Lower leg skin (tissue), 4 donors: Measurements from ENCODE around the gene CNTN4. TPM values are rescaled to one million over a fixed set of nuclear protein-coding genes. Genes with fewer than 3 reads are reported as not detected.

Experiments used
- DNase-seq, 2 donors: peaks; one replicate each; pipeline ENCODE4 v3.0.0-alpha.2; 2019; ENCODE audit warnings: low spot score in 2 of 2
- H3K4me3 ChIP-seq: fragments of 200-600 bp; sonication (generic); 2 replicates; pipeline ENCODE4 v1.5.1; 2017; ENCODE audit warnings: mild to moderate bottlenecking, low read depth; ENCODE audit not compliant: poor library complexity, severe bottlenecking
- CTCF ChIP-seq, 3 donors: fragments of 450-650 bp; IDR thresholded peaks; one replicate each; pipeline ENCODE4 v1.5.1; 2016; ENCODE audit warnings: antibody characterized with exemption in 3 of 3, mild to moderate bottlenecking in 3 of 3, moderate library complexity in 2 of 3
- POLR2A ChIP-seq, 2 donors: fragments of 450-650 bp; IDR thresholded peaks; one replicate each; pipeline ENCODE4 v1.6.1; 2016 to 2017; ENCODE audit warnings: antibody characterized with exemption in 2 of 2, mild to moderate bottlenecking in 1 of 2, moderate library complexity in 1 of 2
- WGBS, 2 donors: methylation state at CpG; one replicate each; pipeline ENCODE4 v1.1.5; 2018; 5-methylcytosine and 5-hydroxymethylcytosine counted together
- intact Hi-C: fragments of 100-400 bp; cut with DNase I; formaldehyde crosslinking; loops from one replicate; pipeline ENCODE4 v1.15.0; 2023; ENCODE audit warnings: low total_unique reads
- total RNA-seq, 4 donors: library from RNA; depleted of rRNA; stranded (reverse); fragments of >200 nt; gene quantifications; one replicate each; pipeline ENCODE4 v1.1.0, GENCODE V29; 2016

Gene CNTN4
- total RNA-seq, 4 donors from 2014 or later: 1.8 to 6.1 (median 2.6) TPM

- no peak for TF ChIP-seq CTCF (IDR thresholded peaks at IDR 0.05)
- no peak for TF ChIP-seq POLR2A (IDR thresholded peaks at IDR 0.05)
- 41% methylated on average over 1 of the region's 1 CpG for WGBS, 2 donors
- intact Hi-C loops: no loop called here
- no peak overlapping the region for H3K4me3 ChIP-seq
- DNase-seq: no peak
Observed at GRCh38 chr3:2653706-2654105, 555.0 kb downstream of the CNTN4 start.

- TF ChIP-seq CTCF (IDR thresholded peaks at IDR 0.05): no peak
- TF ChIP-seq POLR2A (IDR thresholded peaks at IDR 0.05): no peak
- intact Hi-C loops: no loop called here
- H3K4me3 ChIP-seq: no peak overlapping the region
- DNase-seq: no peak
- WGBS, 2 donors: 41 to 56% methylated on average over 1 of the region's 1 CpG
Observed at GRCh38 chr3:2655229-2655701, 556.6 kb downstream of the CNTN4 start.

- intact Hi-C loops: no loop called here
- TF ChIP-seq CTCF (IDR thresholded peaks at IDR 0.05): no peak
- TF ChIP-seq POLR2A (IDR thresholded peaks at IDR 0.05): no peak
- WGBS, 2 donors: 62 to 72% methylated on average over 10 of the region's 10 CpGs
- DNase-seq: no peak
- no peak overlapping the region for H3K4me3 ChIP-seq
Observed at GRCh38 chr3:2656806-2657777, 558.4 kb downstream of the CNTN4 start.

DNA sequence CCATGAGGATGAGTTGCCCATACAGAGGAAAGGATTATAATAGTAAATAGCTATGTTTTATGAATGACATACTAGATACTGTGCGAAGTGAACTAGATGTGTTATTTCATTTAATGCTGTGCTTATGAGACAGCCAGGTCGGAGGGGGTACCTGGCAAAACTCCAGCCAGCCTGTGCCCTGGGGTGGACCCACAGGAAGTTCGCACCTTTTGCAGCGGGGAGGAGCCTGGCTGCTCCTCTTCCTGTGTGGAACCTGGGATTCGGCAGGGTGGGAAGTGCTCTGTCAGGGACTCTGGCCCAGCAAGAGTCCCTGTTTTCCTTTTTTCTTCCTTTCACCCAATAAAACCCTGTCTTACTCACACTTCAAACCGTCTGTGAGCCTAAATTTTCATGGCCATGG, 559.3 kb downstream of the CNTN4 start:
- TF ChIP-seq CTCF (IDR thresholded peaks at IDR 0.05) (no peak), POLR2A (IDR thresholded peaks at IDR 0.05) (no peak)
- no peak for DNase-seq
- intact Hi-C loops: no loop called here
- no peak overlapping the region for H3K4me3 ChIP-seq
- 75 to 85% methylated on average over 6 of the region's 6 CpGs for WGBS, 2 donors

- intact Hi-C loops: no loop called here
- TF ChIP-seq CTCF (IDR thresholded peaks at IDR 0.05) (no peak), POLR2A (IDR thresholded peaks at IDR 0.05) (no peak)
- DNase-seq: no peak
- 49 to 51% methylated on average over 3 of the region's 3 CpGs for WGBS, 2 donors
- no peak overlapping the region for H3K4me3 ChIP-seq
Observed at GRCh38 chr3:2659896-2660295, 561.2 kb downstream of the CNTN4 start.
